Lower leg skin (tissue), 4 donors: Measurements from ENCODE around the gene RBM14. TPM values are rescaled to one million over a fixed set of nuclear protein-coding genes. Genes with fewer than 3 reads are reported as not detected.
A peak's percentile ranks its signal among the peaks of the same experiment; 100 is the strongest.
"Not testable (repeated sequence)": the region's sequence is repeated elsewhere in the genome, so short reads cannot be mapped to it uniquely, and the experiment has no call there.

Experiments
- DNase-seq, 2 donors: peaks; one replicate each; pipeline ENCODE4 v3.0.0-alpha.2; 2019; ENCODE audit warnings: low spot score in 2 of 2
- H3K4me3 ChIP-seq: fragments of 200-600 bp; sonication (generic); 2 replicates; pipeline ENCODE4 v1.5.1; 2017; ENCODE audit warnings: mild to moderate bottlenecking, low read depth; ENCODE audit not compliant: poor library complexity, severe bottlenecking
- CTCF ChIP-seq, 3 donors: fragments of 450-650 bp; IDR thresholded peaks; one replicate each; pipeline ENCODE4 v1.5.1; 2016; ENCODE audit warnings: antibody characterized with exemption in 3 of 3, mild to moderate bottlenecking in 3 of 3, moderate library complexity in 2 of 3
- POLR2A ChIP-seq, 2 donors: fragments of 450-650 bp; IDR thresholded peaks; one replicate each; pipeline ENCODE4 v1.6.1; 2016 to 2017; ENCODE audit warnings: antibody characterized with exemption in 2 of 2, mild to moderate bottlenecking in 1 of 2, moderate library complexity in 1 of 2
- WGBS, 2 donors: methylation state at CpG; one replicate each; pipeline ENCODE4 v1.1.5; 2018; 5-methylcytosine and 5-hydroxymethylcytosine counted together
- intact Hi-C: fragments of 100-400 bp; cut with DNase I; formaldehyde crosslinking; loops from one replicate; pipeline ENCODE4 v1.15.0; 2023; ENCODE audit warnings: low total_unique reads
- total RNA-seq, 4 donors: library from RNA; depleted of rRNA; stranded (reverse); fragments of >200 nt; gene quantifications; one replicate each; pipeline ENCODE4 v1.1.0, GENCODE V29; 2016

RBM14 gene
- total RNA-seq, 4 donors from 2014 or later, result 35.8 to 47.4 (median 44.6) TPM

GRCh38 chr11:66586136-66586535 lies 30.3 kb upstream of the RBM14 start:
- intact Hi-C loops, result no loop called here
- TF ChIP-seq POLR2A (IDR thresholded peaks at IDR 0.05) (no peak), CTCF (IDR thresholded peaks at IDR 0.05) (no peak)
- no peak overlapping the region for H3K4me3 ChIP-seq
- DNase-seq, result no peak
- whole genome bisulfite sequencing, 2 donors, result 56 to 78% methylated on average over 2 of the region's 2 CpGs

GRCh38 chr11:66589315-66589714 lies 27.1 kb upstream of the RBM14 start:
- intact Hi-C loops, H3K4me3 ChIP-seq, DNase-seq: not testable (repeated sequence)
- 67 to 85% methylated on average over 2 of the region's 2 CpGs for WGBS, 2 donors

GRCh38 chr11:66589996-66590675 lies 26.3 kb upstream of the RBM14 start:
- no peak for DNase-seq
- intact Hi-C loops, result loop anchor here (10.0 kb wide), 1 partner anchor 85 kb away; the partner anchor contains the start of gene RBM4B
- no peak overlapping the region for H3K4me3 ChIP-seq
- TF ChIP-seq POLR2A (IDR thresholded peaks at IDR 0.05) (no peak), CTCF (IDR thresholded peaks at IDR 0.05) (no peak)
- WGBS, 2 donors, result 93 to 94% methylated on average over 7 of the region's 7 CpGs

- 92 to 97% methylated on average over 2 of the region's 2 CpGs for WGBS, 2 donors
- TF ChIP-seq CTCF (IDR thresholded peaks at IDR 0.05) (no peak), POLR2A (IDR thresholded peaks at IDR 0.05) (no peak)
- DNase-seq, result no peak
- intact Hi-C loops, result loop anchor here (10.0 kb wide), 1 partner anchor 84 kb away; the partner anchor contains the start of gene RBM4B
- H3K4me3 ChIP-seq, result no peak overlapping the region
These were observed 25.3 kb upstream of the RBM14 start for GRCh38 chr11:66591175-66591574.

- WGBS, 2 donors, result 15 to 22% methylated on average over 52 to 66 of the region's 68 CpGs
- TF ChIP-seq CTCF (IDR thresholded peaks at IDR 0.05) (no peak), POLR2A (IDR thresholded peaks at IDR 0.05) (no peak)
- DNase-seq, result peak; percentile 95 to 99
- peak within 1 kb of the TSS; percentile 78 for H3K4me3 ChIP-seq
- intact Hi-C loops, result loop anchor here (10.0 kb wide), 1 partner anchor 82 kb away; the partner anchor contains the start of gene RBM4B
These were observed 23.8 kb upstream of the RBM14 start, which contains the start of the genes CCDC87 and CCS for GRCh38 chr11:66592457-66593302. CCDC87 (minus strand) TSS chr11:66593063; CDS start chr11:66593015, 48 bp downstream. CCS (plus strand) TSS chr11:66593185; CDS start chr11:66593262, 77 bp downstream.

GRCh38 chr11:66593303-66593635 lies 23.2 kb upstream of the RBM14 start:
- DNase-seq, result no peak
- WGBS, 2 donors, result 9 to 10% methylated on average over 12 of the region's 12 CpGs
- peak overlapping the region; percentile 78 for H3K4me3 ChIP-seq
- TF ChIP-seq POLR2A (IDR thresholded peaks at IDR 0.05), result no peak
- TF ChIP-seq CTCF (IDR thresholded peaks at IDR 0.05), result no peak
- intact Hi-C loops, result loop anchor here (10.0 kb wide), 1 partner anchor 82 kb away; the partner anchor contains the start of gene RBM4B
